ENCODE results near the gene MYCN. TPM values are rescaled to one million over a fixed set of nuclear protein-coding genes. Genes with fewer than 3 reads are reported as not detected.
"Not testable (repeated sequence)": the region's sequence is repeated elsewhere in the genome, so short reads cannot be mapped to it uniquely, and the experiment has no call there.

Gene MYCN
- total and polyA plus RNA-seq, 2 donors (not counting 3 experiments of a cell fraction or from before 2014, with no cell fraction given): 0.47 to 6.8 TPM

DNA sequence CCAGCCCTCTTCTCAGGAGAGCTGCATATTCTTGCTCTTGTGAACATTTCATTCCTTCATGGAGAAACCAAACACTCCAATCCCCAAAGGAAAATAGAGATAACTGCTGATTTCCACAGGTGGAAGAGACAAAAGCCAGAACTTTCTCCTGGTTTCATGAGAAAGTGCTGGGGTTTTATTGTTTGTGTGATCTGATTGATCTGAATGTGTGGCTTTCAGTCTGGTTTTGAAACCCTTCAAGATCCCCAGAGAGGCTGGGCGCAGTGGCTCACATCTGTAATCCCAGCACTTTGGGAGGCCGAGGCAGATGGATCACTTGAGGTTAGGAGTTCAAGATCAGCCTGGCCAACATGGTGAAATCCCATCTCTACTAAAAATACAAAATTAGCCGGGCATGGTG lies 11.3 kb upstream of the MYCN start:
- H3K4me3 ChIP-seq (replicated peaks in 1 of 3; ENCODE audit: insufficient read depth in 1 of 3, low read depth in 1 of 3, low read length in 3 of 3); CTCF ChIA-PET; BruUV-seq (replicated peaks); intact Hi-C loops (cut with micrococcal nuclease); H3K9me1 ChIP-seq (replicated peaks; ENCODE audit: control insufficient read depth, extremely low read depth, insufficient read depth, low read length); H3K4me2 ChIP-seq (ENCODE audit: insufficient read depth, low read length); H3K27me3 ChIP-seq (ENCODE audit: control insufficient read depth in 2 of 2, insufficient read depth in 2 of 2, low read length in 2 of 2); H2AFZ ChIP-seq (ENCODE audit: low read depth, low read length); POLR2A ChIA-PET; H3K9me3 ChIP-seq (replicated peaks; ENCODE audit: control insufficient read depth, insufficient read depth, low read length); H3K36me3 ChIP-seq (ENCODE audit: control insufficient read depth in 2 of 2, extremely low read depth in 1 of 2, insufficient read depth in 2 of 2, low read length in 2 of 2); H3K79me2 ChIP-seq (ENCODE audit: control insufficient read depth, insufficient read depth, low read length); H3K27ac ChIP-seq (ENCODE audit: insufficient read depth, low read depth, low read length); DNase-seq (ENCODE audit: low read depth, low spot score); H4K20me1 ChIP-seq (replicated peaks; ENCODE audit: control insufficient read depth, extremely low read depth, insufficient read depth, low read length); dilution Hi-C loops (cut with MboI; ENCODE audit: extremely low pct_ligation_motif_present, low sequenced_read_pairs); FAIRE-seq; H3K9ac ChIP-seq (replicated peaks; ENCODE audit: extremely low read depth, insufficient read depth, low read length); H3K4me1 ChIP-seq (ENCODE audit: control insufficient read depth, extremely low read depth, insufficient read depth, low read length): not testable (repeated sequence)

- no peak overlapping the region for H3K9ac ChIP-seq (replicated peaks; ENCODE audit: extremely low read depth, insufficient read depth, low read length)
- H3K9me3 ChIP-seq (replicated peaks; ENCODE audit: control insufficient read depth, insufficient read depth, low read length): no peaks in the 10 kb centered on the region
- CTCF ChIA-PET: interaction anchor here (1.5 kb wide), 1 partner anchor 10 kb away, joined by 5 read pairs; no protein-coding TSS in a partner anchor
- no peaks in the 10 kb centered on the region for H3K9me1 ChIP-seq (replicated peaks; ENCODE audit: control insufficient read depth, extremely low read depth, insufficient read depth, low read length)
- H3K27me3 ChIP-seq (ENCODE audit: control insufficient read depth in 2 of 2, insufficient read depth in 2 of 2, low read length in 2 of 2): peaks cover 0 to 3% of the 10 kb centered on the region in 2 experiments
- intact Hi-C loops (cut with micrococcal nuclease) (no loop called here), dilution Hi-C loops (cut with MboI; ENCODE audit: extremely low pct_ligation_motif_present, low sequenced_read_pairs) (no loop called here)
- no peak overlapping the region for H3K27ac ChIP-seq (ENCODE audit: insufficient read depth, low read depth, low read length)
- DNase-seq (ENCODE audit: low read depth, low spot score) (no peak), FAIRE-seq (no peak)
- no TSS peak for BruUV-seq (replicated peaks)
- H3K4me2 ChIP-seq (ENCODE audit: insufficient read depth, low read length): no peak overlapping the region
- no peaks in the 10 kb centered on the region for H3K4me1 ChIP-seq (ENCODE audit: control insufficient read depth, extremely low read depth, insufficient read depth, low read length)
- no peaks in the 10 kb centered on the region for H3K36me3 ChIP-seq (ENCODE audit: control insufficient read depth in 2 of 2, extremely low read depth in 1 of 2, insufficient read depth in 2 of 2, low read length in 2 of 2)
- TF ChIP-seq MAX (IDR thresholded peaks at IDR 0.05; ENCODE audit: insufficient read depth, insufficient read length) (no peak), JUN (IDR thresholded peaks at IDR 0.05; ENCODE audit: borderline replicate concordance, insufficient read depth, insufficient read length, low read depth) (no peak), GATA2 (IDR thresholded peaks at IDR 0.05; ENCODE audit: insufficient read depth, insufficient read length, low read depth, low read length) (no peak), EZH2 (IDR thresholded peaks at IDR 0.05; ENCODE audit: borderline replicate concordance, low read depth, low read length, severe bottlenecking) (no peak), FOS (IDR thresholded peaks at IDR 0.05; ENCODE audit: borderline replicate concordance, insufficient read depth, low read length) (no peak), POLR2A (IDR thresholded peaks at IDR 0.05; ENCODE audit: low read depth, low read length) (no peak), POLR2AphosphoS5 (IDR thresholded peaks at IDR 0.05; ENCODE audit: insufficient read depth, low read depth, low read length) (no peak), MYC (IDR thresholded peaks at IDR 0.05; ENCODE audit: low read depth, low read length) (no peak)
- TF ChIP-seq, protein P1, sequence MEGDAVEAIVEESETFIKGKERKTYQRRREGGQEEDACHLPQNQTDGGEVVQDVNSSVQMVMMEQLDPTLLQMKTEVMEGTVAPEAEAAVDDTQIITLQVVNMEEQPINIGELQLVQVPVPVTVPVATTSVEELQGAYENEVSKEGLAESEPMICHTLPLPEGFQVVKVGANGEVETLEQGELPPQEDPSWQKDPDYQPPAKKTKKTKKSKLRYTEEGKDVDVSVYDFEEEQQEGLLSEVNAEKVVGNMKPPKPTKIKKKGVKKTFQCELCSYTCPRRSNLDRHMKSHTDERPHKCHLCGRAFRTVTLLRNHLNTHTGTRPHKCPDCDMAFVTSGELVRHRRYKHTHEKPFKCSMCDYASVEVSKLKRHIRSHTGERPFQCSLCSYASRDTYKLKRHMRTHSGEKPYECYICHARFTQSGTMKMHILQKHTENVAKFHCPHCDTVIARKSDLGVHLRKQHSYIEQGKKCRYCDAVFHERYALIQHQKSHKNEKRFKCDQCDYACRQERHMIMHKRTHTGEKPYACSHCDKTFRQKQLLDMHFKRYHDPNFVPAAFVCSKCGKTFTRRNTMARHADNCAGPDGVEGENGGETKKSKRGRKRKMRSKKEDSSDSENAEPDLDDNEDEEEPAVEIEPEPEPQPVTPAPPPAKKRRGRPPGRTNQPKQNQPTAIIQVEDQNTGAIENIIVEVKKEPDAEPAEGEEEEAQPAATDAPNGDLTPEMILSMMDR (IDR thresholded peaks at IDR 0.05; ENCODE audit: extremely low read depth in 1 of 2, insufficient read depth in 1 of 2, low read depth in 1 of 2, low read length in 2 of 2): no peak
- H4K20me1 ChIP-seq (replicated peaks; ENCODE audit: control insufficient read depth, extremely low read depth, insufficient read depth, low read length): no peaks in the 10 kb centered on the region
- H2AFZ ChIP-seq (ENCODE audit: low read depth, low read length): no peak overlapping the region
- POLR2A ChIA-PET: no interaction called here
- H3K4me3 ChIP-seq (replicated peaks in 1 of 3; ENCODE audit: insufficient read depth in 1 of 3, low read depth in 1 of 3, low read length in 3 of 3): no peak overlapping the region
- H3K79me2 ChIP-seq (ENCODE audit: control insufficient read depth, insufficient read depth, low read length): no peaks in the 10 kb centered on the region
These were observed 10.5 kb upstream of the MYCN start for GRCh38 chr2:15929861-15930260.

All from endothelial cell of umbilical vein (primary cell).